ENCODE measurements around the gene SHOC1. TPM values are rescaled to one million over a fixed set of nuclear protein-coding genes. Genes with fewer than 3 reads are reported as not detected.

The SHOC1 gene
- total and polyA plus RNA-seq, 2 donors (not counting 3 experiments of a cell fraction or from before 2014, with no cell fraction given): not detected

DNA sequence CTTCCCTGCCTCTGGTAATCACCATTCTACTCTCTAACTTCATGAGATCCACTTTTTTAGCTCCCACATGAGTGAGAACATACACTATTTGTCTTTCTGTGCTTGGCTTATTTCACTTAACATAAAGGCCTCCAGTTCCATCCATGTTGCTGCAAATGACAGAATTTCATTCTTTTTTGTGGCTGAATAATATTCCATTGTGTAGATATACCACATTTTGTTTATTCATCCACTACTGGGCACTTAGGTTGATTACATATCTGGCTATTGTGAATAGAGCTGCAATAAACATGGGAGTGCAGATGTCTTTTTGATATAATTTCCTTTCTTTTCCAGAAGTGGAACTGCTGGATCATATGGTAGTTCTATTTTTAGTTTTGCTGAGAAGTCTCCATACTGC lies 28.7 kb downstream of the SHOC1 start:
- FAIRE-seq: no peak
- Histone ChIP-seq H3K27me3 (ENCODE audit: control insufficient read depth in 2 of 2, insufficient read depth in 2 of 2, low read length in 2 of 2) (no peaks in the 10 kb centered on the region), H2AFZ (ENCODE audit: low read depth, low read length) (no peak overlapping the region), H3K4me1 (ENCODE audit: control insufficient read depth, extremely low read depth, insufficient read depth, low read length) (no peaks in the 10 kb centered on the region), H4K20me1 (replicated peaks; ENCODE audit: control insufficient read depth, extremely low read depth, insufficient read depth, low read length) (no peaks in the 10 kb centered on the region), H3K4me3 (replicated peaks in 1 of 3; ENCODE audit: insufficient read depth in 1 of 3, low read depth in 1 of 3, low read length in 3 of 3) (no peak overlapping the region), H3K36me3 (ENCODE audit: control insufficient read depth in 2 of 2, extremely low read depth in 1 of 2, insufficient read depth in 2 of 2, low read length in 2 of 2) (no peaks in the 10 kb centered on the region), H3K9ac (replicated peaks; ENCODE audit: extremely low read depth, insufficient read depth, low read length) (no peak overlapping the region), H3K79me2 (ENCODE audit: control insufficient read depth, insufficient read depth, low read length) (no peaks in the 10 kb centered on the region), H3K9me1 (replicated peaks; ENCODE audit: control insufficient read depth, extremely low read depth, insufficient read depth, low read length) (no peaks in the 10 kb centered on the region), H3K9me3 (replicated peaks; ENCODE audit: control insufficient read depth, insufficient read depth, low read length) (no peaks in the 10 kb centered on the region), H3K27ac (ENCODE audit: insufficient read depth, low read depth, low read length) (no peak overlapping the region), H3K4me2 (ENCODE audit: insufficient read depth, low read length) (no peak overlapping the region)
- no peak for DNase-seq (ENCODE audit: low read depth, low spot score)
- dilution Hi-C loops (cut with MboI; ENCODE audit: extremely low pct_ligation_motif_present, low sequenced_read_pairs) (no loop called here), intact Hi-C loops (cut with micrococcal nuclease) (no loop called here)
- TF ChIP-seq POLR2AphosphoS5 (IDR thresholded peaks at IDR 0.05; ENCODE audit: insufficient read depth, low read depth, low read length): no peak
- TF ChIP-seq FOS (IDR thresholded peaks at IDR 0.05; ENCODE audit: borderline replicate concordance, insufficient read depth, low read length): no peak
- no peak for TF ChIP-seq EZH2 (IDR thresholded peaks at IDR 0.05; ENCODE audit: borderline replicate concordance, low read depth, low read length, severe bottlenecking)
- no peak for TF ChIP-seq POLR2A (IDR thresholded peaks at IDR 0.05; ENCODE audit: low read depth, low read length)
- TF ChIP-seq, protein P1, sequence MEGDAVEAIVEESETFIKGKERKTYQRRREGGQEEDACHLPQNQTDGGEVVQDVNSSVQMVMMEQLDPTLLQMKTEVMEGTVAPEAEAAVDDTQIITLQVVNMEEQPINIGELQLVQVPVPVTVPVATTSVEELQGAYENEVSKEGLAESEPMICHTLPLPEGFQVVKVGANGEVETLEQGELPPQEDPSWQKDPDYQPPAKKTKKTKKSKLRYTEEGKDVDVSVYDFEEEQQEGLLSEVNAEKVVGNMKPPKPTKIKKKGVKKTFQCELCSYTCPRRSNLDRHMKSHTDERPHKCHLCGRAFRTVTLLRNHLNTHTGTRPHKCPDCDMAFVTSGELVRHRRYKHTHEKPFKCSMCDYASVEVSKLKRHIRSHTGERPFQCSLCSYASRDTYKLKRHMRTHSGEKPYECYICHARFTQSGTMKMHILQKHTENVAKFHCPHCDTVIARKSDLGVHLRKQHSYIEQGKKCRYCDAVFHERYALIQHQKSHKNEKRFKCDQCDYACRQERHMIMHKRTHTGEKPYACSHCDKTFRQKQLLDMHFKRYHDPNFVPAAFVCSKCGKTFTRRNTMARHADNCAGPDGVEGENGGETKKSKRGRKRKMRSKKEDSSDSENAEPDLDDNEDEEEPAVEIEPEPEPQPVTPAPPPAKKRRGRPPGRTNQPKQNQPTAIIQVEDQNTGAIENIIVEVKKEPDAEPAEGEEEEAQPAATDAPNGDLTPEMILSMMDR (IDR thresholded peaks at IDR 0.05; ENCODE audit: extremely low read depth in 1 of 2, insufficient read depth in 1 of 2, low read depth in 1 of 2, low read length in 2 of 2): no peak
- BruUV-seq (replicated peaks): no TSS peak
- ChIA-PET CTCF (interaction anchor here (2.4 kb wide), 1 partner anchor 309 kb away, joined by 13 read pairs; no protein-coding TSS in a partner anchor), POLR2A (no interaction called here)

DNA sequence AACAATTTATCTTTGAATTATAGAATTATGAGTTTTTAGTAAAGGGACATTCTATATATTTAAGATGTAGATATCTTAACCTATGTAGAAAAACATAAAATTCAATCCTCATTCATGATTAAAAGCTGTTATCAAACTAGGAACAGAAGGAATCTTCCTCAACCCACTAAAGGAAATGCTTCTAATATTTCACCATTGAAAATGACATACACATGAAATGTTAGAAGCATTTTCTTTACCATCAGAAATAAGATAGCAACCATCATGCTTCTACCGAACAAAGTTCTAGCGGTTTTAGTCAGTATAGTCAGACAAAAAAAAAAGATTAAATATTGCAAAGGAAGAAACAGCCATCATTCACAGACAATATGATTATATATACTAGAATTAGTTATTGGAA lies 32.2 kb downstream of the SHOC1 start:
- DNase-seq (ENCODE audit: low read depth, low spot score) (no peak), FAIRE-seq (no peak)
- Histone ChIP-seq H3K27ac (ENCODE audit: insufficient read depth, low read depth, low read length) (no peak overlapping the region), H3K9me1 (replicated peaks; ENCODE audit: control insufficient read depth, extremely low read depth, insufficient read depth, low read length) (no peaks in the 10 kb centered on the region), H3K9me3 (replicated peaks; ENCODE audit: control insufficient read depth, insufficient read depth, low read length) (no peaks in the 10 kb centered on the region), H4K20me1 (replicated peaks; ENCODE audit: control insufficient read depth, extremely low read depth, insufficient read depth, low read length) (no peaks in the 10 kb centered on the region), H3K4me3 (replicated peaks in 1 of 3; ENCODE audit: insufficient read depth in 1 of 3, low read depth in 1 of 3, low read length in 3 of 3) (no peak overlapping the region), H3K9ac (replicated peaks; ENCODE audit: extremely low read depth, insufficient read depth, low read length) (no peak overlapping the region), H3K27me3 (ENCODE audit: control insufficient read depth in 2 of 2, insufficient read depth in 2 of 2, low read length in 2 of 2) (no peaks in the 10 kb centered on the region), H3K36me3 (ENCODE audit: control insufficient read depth in 2 of 2, extremely low read depth in 1 of 2, insufficient read depth in 2 of 2, low read length in 2 of 2) (no peaks in the 10 kb centered on the region), H3K79me2 (ENCODE audit: control insufficient read depth, insufficient read depth, low read length) (no peaks in the 10 kb centered on the region), H3K4me2 (ENCODE audit: insufficient read depth, low read length) (no peak overlapping the region), H2AFZ (ENCODE audit: low read depth, low read length) (no peak overlapping the region), H3K4me1 (ENCODE audit: control insufficient read depth, extremely low read depth, insufficient read depth, low read length) (peaks cover 12% of the 10 kb centered on the region)
- BruUV-seq (replicated peaks): no TSS peak
- POLR2A ChIA-PET: no interaction called here
- TF ChIP-seq, protein P1 (IDR thresholded peaks at IDR 0.05; ENCODE audit: extremely low read depth in 1 of 2, insufficient read depth in 1 of 2, low read depth in 1 of 2, low read length in 2 of 2): no peak
- TF ChIP-seq GATA2 (IDR thresholded peaks at IDR 0.05; ENCODE audit: insufficient read depth, insufficient read length, low read depth, low read length) (no peak), POLR2AphosphoS5 (IDR thresholded peaks at IDR 0.05; ENCODE audit: insufficient read depth, low read depth, low read length) (no peak), FOS (IDR thresholded peaks at IDR 0.05; ENCODE audit: borderline replicate concordance, insufficient read depth, low read length) (no peak), JUN (IDR thresholded peaks at IDR 0.05; ENCODE audit: borderline replicate concordance, insufficient read depth, insufficient read length, low read depth) (no peak), EZH2 (IDR thresholded peaks at IDR 0.05; ENCODE audit: borderline replicate concordance, low read depth, low read length, severe bottlenecking) (no peak), POLR2A (IDR thresholded peaks at IDR 0.05; ENCODE audit: low read depth, low read length) (no peak), MYC (IDR thresholded peaks at IDR 0.05; ENCODE audit: low read depth, low read length) (no peak)
- TF ChIP-seq, protein P2, sequence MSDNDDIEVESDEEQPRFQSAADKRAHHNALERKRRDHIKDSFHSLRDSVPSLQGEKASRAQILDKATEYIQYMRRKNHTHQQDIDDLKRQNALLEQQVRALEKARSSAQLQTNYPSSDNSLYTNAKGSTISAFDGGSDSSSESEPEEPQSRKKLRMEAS (IDR thresholded peaks at IDR 0.05; ENCODE audit: insufficient read depth, insufficient read length): no peak
- CTCF ChIA-PET: interaction anchor here (1.7 to 7.0 kb wide), 3 partner anchors 259 to 598 kb away, joined by 4 to 256 read pairs (median 12); no protein-coding TSS in a partner anchor
- intact Hi-C loops (cut with micrococcal nuclease) (loop anchor here (5.0 kb wide), 1 partner anchor 65 kb away; no protein-coding TSS in a partner anchor), dilution Hi-C loops (cut with MboI; ENCODE audit: extremely low pct_ligation_motif_present, low sequenced_read_pairs) (no loop called here)
